NT2/D1 (cell line): ENCODE results near the gene TGFBR2.

ENCODE experiments used
- DNase-seq: peaks from one replicate; pipeline ENCODE4 v3.0.0-alpha.2; 2011; ENCODE audit warnings: low read depth, low spot score
- H3K27me3 ChIP-seq: 2 replicates; pipeline ENCODE4 v1.6.0; 2011; ENCODE audit warnings: mild to moderate bottlenecking; ENCODE audit not compliant: insufficient read length, insufficient read depth
- H3K36me3 ChIP-seq: 2 replicates; pipeline ENCODE4 v1.6.1; 2011; ENCODE audit warnings: mild to moderate bottlenecking, low read length, mixed read lengths; ENCODE audit not compliant: insufficient read depth, insufficient read length
- H3K4me1 ChIP-seq: 2 replicates; pipeline ENCODE4 v1.5.1; 2011; ENCODE audit not compliant: insufficient read depth, insufficient read length
- H3K4me3 ChIP-seq: 2 replicates; pipeline ENCODE4 v1.5.1; 2011; ENCODE audit warnings: low read depth; ENCODE audit not compliant: insufficient read length
- H3K9ac ChIP-seq: 2 replicates; pipeline ENCODE4 v1.6.0; 2011; ENCODE audit warnings: low read depth; ENCODE audit not compliant: insufficient read length
- H3K9me3 ChIP-seq: 2 replicates; pipeline ENCODE4 v1.5.1; 2011; ENCODE audit warnings: mild to moderate bottlenecking, low read length; ENCODE audit not compliant: insufficient read depth
- SUZ12 ChIP-seq: IDR thresholded peaks from 2 replicates; pipeline ENCODE4 v1.6.1; 2011; ENCODE audit not compliant: insufficient read length, insufficient read depth; ENCODE audit errors: extremely low read depth
- YY1 ChIP-seq: IDR thresholded peaks from 2 replicates; pipeline ENCODE4 v1.6.1; 2011; ENCODE audit not compliant: insufficient read length, insufficient read depth
- ZNF274 ChIP-seq: IDR thresholded peaks from 2 replicates; pipeline ENCODE4 v1.6.1; 2011; ENCODE audit warnings: mild to moderate bottlenecking, low read depth, low read length

TGFBR2 gene

DNA sequence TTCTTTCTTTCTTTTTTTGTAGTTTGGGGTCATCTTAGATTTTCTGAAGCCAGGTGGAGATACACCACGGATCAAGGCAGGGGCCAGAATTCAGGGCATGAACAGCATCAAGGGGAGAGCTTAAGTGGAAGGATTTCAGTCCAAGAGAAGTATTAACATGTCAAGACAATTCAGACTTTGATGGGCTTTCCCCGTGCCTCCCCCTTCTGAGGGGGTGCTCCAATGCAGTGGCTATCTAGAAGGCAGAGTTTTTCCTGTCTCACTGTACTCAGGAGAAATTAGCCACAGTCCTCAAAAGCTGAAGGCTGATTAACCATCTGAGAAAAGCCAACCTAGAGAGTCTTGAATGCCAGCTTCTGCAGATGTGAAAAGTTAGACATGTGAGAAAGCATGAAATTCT is 127.3 kb downstream of the TGFBR2 start:
- Histone ChIP-seq H3K9me3 (no peaks in the 10 kb centered on the region), H3K4me1 (no peaks in the 10 kb centered on the region), H3K9ac (no peak overlapping the region), H3K27me3 (no peaks in the 10 kb centered on the region), H3K4me3 (no peak overlapping the region), H3K36me3 (no peaks in the 10 kb centered on the region)
- TF ChIP-seq ZNF274 (no peak), YY1 (no peak), SUZ12 (no peak)
- no peak for DNase-seq

DNA sequence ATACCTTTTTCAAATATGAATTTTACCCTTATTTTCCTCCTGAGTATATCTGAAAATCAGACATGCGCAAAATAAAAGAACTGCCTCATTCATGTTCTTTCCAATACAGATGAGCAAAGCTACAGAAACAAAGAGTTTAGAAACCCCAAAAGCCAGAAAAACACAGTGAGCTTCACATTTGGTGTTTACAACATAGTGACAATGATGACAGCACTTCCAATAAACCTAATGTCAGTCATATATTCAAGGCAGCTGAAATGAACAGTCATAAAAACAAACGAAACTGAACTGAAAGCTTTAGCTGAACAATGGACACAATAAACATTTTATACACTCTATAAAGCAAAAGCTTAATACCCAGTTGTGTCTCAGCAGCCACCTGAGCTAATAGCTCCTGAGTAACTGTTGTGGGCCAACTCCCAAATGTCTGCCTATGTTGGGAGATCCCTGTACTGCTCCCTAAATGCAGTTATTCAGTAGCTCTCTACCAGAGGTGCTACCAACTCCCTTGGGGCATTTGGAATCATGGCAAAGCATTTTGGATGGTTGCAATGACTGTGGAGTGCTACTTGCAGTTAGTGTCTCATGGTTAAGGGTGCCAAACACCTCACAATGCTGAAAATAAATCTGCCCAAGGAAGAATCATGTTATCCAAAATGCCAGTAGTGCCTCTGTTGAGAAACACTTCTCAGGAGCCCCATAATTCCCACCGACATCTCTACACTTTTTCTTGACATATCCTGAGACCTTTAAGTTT is 131.5 kb downstream of the TGFBR2 start:
- TF ChIP-seq YY1 (no peak), SUZ12 (no peak), ZNF274 (no peak)

DNA sequence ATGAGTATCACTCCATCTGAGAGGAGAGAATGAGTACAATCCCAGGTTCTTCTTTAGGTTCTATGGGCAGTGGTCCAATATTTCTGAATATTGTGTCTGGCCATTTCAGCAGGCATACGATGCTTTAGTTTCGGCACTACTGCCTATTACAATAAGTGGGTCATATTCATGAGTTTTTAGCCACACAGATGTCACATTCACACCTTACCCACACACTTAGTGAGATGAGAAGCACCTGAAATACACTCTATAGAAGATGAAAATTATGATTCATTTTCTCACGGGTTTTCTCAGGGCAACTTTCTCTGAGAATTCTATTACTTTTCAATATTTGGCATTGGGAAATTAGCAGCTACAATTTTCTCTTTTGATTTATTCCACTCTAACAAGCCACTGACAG is 132.2 kb downstream of the TGFBR2 start:
- no peaks in the 10 kb centered on the region for H3K4me1 ChIP-seq
- H3K36me3 ChIP-seq: no peaks in the 10 kb centered on the region
- no peak overlapping the region for H3K9ac ChIP-seq
- DNase-seq: no peak
- H3K27me3 ChIP-seq: no peaks in the 10 kb centered on the region
- TF ChIP-seq ZNF274 (no peak), SUZ12 (no peak), YY1 (no peak)
- no peak overlapping the region for H3K4me3 ChIP-seq
- H3K9me3 ChIP-seq: no peaks in the 10 kb centered on the region

More for the DNA sequence above, 131.5 kb downstream of the TGFBR2 start:
- no peak overlapping the region for H3K4me3 ChIP-seq
- H3K27me3 ChIP-seq: no peaks in the 10 kb centered on the region
- H3K9me3 ChIP-seq: no peaks in the 10 kb centered on the region
- H3K9ac ChIP-seq: no peak overlapping the region
- H3K4me1 ChIP-seq: no peaks in the 10 kb centered on the region
- no peaks in the 10 kb centered on the region for H3K36me3 ChIP-seq
- DNase-seq: no peak

DNA sequence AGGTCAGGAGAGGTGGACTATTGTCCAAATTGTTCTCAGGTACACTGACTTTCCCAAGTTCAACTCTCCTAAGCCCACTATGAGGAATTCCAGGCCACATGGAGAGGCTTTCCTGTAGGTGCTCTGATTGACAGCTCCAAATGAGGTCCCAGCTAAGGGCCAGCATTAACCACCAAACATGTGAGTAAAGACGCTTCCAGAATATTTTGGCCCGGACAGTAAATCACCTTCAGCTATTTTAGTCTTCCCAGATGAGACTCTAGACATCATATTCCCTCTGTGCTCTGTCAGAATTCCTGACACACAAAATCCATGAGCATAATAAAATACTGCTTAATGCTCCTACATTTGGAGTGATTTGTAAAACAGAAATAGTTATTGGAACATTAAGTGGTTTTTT is 135.5 kb downstream of the TGFBR2 start:
- Histone ChIP-seq H3K9me3 (no peaks in the 10 kb centered on the region), H3K9ac (no peak overlapping the region), H3K4me1 (no peaks in the 10 kb centered on the region), H3K27me3 (no peaks in the 10 kb centered on the region), H3K4me3 (no peak overlapping the region), H3K36me3 (no peaks in the 10 kb centered on the region)
- TF ChIP-seq YY1: no peak
- TF ChIP-seq ZNF274: no peak
- no peak for TF ChIP-seq SUZ12
- DNase-seq: no peak

DNA sequence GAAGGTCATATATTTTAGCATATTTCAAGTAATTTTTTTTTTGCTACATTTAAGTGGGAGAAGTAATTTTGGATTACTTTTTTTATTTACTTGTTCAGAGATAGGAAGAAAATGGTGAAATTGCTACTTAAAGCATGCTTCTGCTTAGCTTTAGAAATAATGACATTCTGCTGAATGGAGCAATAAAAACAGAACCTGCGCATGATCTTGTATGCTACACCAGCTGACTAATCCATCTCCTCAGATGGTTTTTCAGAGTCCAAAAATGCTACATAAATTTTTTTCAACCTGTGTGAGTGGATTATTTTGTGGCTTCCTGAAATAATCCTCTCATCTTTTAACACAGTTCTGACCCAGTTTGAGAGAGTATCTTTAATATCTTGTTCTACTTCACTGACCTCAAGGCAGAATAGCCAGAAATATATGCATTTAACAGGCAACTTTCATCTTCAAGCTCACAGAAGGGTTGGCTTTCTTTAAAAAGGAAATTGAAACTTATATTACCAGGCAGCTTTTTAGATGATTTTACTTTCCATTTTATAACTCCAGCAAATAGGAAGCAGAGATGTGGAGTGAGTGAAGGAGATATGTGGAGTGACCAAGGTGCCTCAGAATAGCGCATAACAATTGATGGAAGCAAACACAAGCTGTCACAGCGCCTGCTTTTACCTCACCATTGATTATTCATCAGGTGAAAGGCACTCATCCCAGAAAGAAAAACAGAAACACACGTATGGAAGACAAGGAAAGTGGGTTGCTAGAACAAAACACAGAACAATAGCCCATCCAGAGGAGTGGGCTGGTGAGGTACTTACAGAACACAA is 136.6 kb downstream of the TGFBR2 start:
- Histone ChIP-seq H3K36me3 (no peaks in the 10 kb centered on the region), H3K27me3 (no peaks in the 10 kb centered on the region), H3K9ac (no peak overlapping the region), H3K9me3 (no peaks in the 10 kb centered on the region), H3K4me1 (no peaks in the 10 kb centered on the region), H3K4me3 (no peak overlapping the region)
- DNase-seq: no peak
- no peak for TF ChIP-seq ZNF274
- TF ChIP-seq SUZ12: no peak
- TF ChIP-seq YY1: no peak
